ENCODE measurements around the gene TMEM41A.

Gene TMEM41A

GRCh38 chr3:185502987-185503386 lies 4.2 kb upstream of the TMEM41A start:
- no peak for DNase-seq (ENCODE audit: extremely low spot score)
- TF ChIP-seq CTCF (IDR thresholded peaks at IDR 0.05; ENCODE audit: control extremely low read depth, extremely low read depth, low read depth, missing control alignments) = no peak
- ChIA-PET CTCF (interaction anchor here (1.1 to 1.3 kb wide), 3 partner anchors 21 to 57 kb away, joined by 3 to 4 read pairs (median 4); partner anchors contain the start of gene LIPH), POLR2A (no interaction called here)

- no peak for DNase-seq (ENCODE audit: extremely low spot score)
- CTCF ChIA-PET = no interaction called here
- no peak for TF ChIP-seq CTCF (IDR thresholded peaks at IDR 0.05; ENCODE audit: control extremely low read depth, extremely low read depth, low read depth, missing control alignments)
- POLR2A ChIA-PET = no interaction called here
Measured at GRCh38 chr3:185490241-185490640, 8.6 kb downstream of the TMEM41A start.

GRCh38 chr3:185489462-185489861 lies 9.4 kb downstream of the TMEM41A start:
- POLR2A ChIA-PET = interaction anchor here (1.3 kb wide), 1 partner anchor 9 kb away, joined by 3 read pairs; the partner anchor contains the start of gene TMEM41A
- no peak for DNase-seq (ENCODE audit: extremely low spot score)
- CTCF ChIA-PET = no interaction called here
- TF ChIP-seq CTCF (IDR thresholded peaks at IDR 0.05; ENCODE audit: control extremely low read depth, extremely low read depth, low read depth, missing control alignments) = no peak

GRCh38 chr3:185488465-185488864 lies 10.4 kb downstream of the TMEM41A start:
- POLR2A ChIA-PET = interaction anchor here (1.3 kb wide), 1 partner anchor 10 kb away, joined by 3 read pairs; the partner anchor contains the start of gene TMEM41A
- no peak for TF ChIP-seq CTCF (IDR thresholded peaks at IDR 0.05; ENCODE audit: control extremely low read depth, extremely low read depth, low read depth, missing control alignments)
- CTCF ChIA-PET = interaction anchor here (1.1 kb wide), 1 partner anchor 87 kb away, joined by 4 read pairs; no protein-coding TSS in a partner anchor
- no peak for DNase-seq (ENCODE audit: extremely low spot score)

- POLR2A ChIA-PET = no interaction called here
- CTCF ChIA-PET = interaction anchor here (0.8 to 1.1 kb wide), 3 partner anchors 11 to 36 kb away, joined by 3 read pairs; no protein-coding TSS in a partner anchor
Measured at GRCh38 chr3:185486394-185486793, 12.4 kb downstream of the TMEM41A start.

GRCh38 chr3:185484296-185484695 lies 14.5 kb downstream of the TMEM41A start:
- CTCF ChIA-PET = interaction anchor here (0.9 to 1.3 kb wide), 2 partner anchors 11 to 25 kb away, joined by 3 to 4 read pairs; no protein-coding TSS in a partner anchor
- POLR2A ChIA-PET = no interaction called here
- no peak for DNase-seq (ENCODE audit: extremely low spot score)
- TF ChIP-seq CTCF (IDR thresholded peaks at IDR 0.05; ENCODE audit: control extremely low read depth, extremely low read depth, low read depth, missing control alignments) = no peak

More at GRCh38 chr3:185486394-185486793, 12.4 kb downstream of the TMEM41A start:
- no peak for DNase-seq (ENCODE audit: extremely low spot score)
- no peak for TF ChIP-seq CTCF (IDR thresholded peaks at IDR 0.05; ENCODE audit: control extremely low read depth, extremely low read depth, low read depth, missing control alignments)

Measured in GM10248 (cell line).